ENCODE measurements around the gene VSTM4.

DNA sequence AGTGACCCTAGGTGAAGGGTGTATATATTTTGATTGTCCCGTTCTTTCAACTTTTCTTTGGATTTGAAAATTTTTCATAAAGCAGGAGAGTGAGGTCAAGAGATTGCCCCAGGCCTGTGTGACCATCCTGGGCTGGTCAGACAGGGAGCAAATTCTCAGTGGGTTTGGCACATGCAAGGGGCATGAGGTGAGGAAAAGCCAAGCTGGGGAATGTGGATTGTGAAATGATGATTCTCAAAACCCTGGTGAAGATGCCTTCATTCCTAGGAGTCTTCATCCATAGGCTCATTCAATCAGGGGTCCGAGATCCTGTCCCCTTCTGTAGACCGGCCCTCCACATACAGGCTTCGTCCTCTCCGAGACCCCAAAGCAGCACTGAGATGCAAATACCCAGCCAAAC, 45.5 kb upstream of the VSTM4 start:
- TF ChIP-seq, protein P1, sequence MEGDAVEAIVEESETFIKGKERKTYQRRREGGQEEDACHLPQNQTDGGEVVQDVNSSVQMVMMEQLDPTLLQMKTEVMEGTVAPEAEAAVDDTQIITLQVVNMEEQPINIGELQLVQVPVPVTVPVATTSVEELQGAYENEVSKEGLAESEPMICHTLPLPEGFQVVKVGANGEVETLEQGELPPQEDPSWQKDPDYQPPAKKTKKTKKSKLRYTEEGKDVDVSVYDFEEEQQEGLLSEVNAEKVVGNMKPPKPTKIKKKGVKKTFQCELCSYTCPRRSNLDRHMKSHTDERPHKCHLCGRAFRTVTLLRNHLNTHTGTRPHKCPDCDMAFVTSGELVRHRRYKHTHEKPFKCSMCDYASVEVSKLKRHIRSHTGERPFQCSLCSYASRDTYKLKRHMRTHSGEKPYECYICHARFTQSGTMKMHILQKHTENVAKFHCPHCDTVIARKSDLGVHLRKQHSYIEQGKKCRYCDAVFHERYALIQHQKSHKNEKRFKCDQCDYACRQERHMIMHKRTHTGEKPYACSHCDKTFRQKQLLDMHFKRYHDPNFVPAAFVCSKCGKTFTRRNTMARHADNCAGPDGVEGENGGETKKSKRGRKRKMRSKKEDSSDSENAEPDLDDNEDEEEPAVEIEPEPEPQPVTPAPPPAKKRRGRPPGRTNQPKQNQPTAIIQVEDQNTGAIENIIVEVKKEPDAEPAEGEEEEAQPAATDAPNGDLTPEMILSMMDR (conservative IDR thresholded peaks at IDR 0.05 in 1 of 2, IDR thresholded peaks at IDR 0.05 in 1 of 2; ENCODE audit: low read depth in 1 of 2, low read length in 2 of 2): no peak
- no peak for TF ChIP-seq EZH2 (IDR thresholded peaks at IDR 0.05; ENCODE audit: low read length, missing control alignments)
